Measurements from ENCODE around the gene RNASE12.
"Not testable (repeated sequence)": the region's sequence is repeated elsewhere in the genome, so short reads cannot be mapped to it uniquely, and the experiment has no call there.

The RNASE12 gene

DNA sequence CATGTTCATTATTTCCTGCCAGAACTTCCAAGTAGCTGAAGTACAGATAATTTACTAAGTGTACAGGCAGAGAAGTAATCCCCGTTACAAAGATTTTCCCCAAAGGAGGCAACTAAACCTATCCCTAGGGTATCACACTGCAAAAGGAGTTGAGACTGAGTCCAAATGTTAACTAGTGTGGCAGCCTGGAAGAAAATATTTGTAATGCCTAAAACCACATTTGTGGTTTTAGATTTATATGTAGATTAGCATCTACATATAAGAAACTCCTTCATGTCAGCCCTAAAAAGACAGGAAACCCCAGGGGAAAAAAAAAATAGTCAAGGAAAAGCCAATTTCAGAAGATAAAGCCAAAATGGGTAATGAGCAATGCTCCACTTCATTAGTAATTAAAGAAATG is 1.4 kb upstream of the RNASE12 start:
- H3K36me3 ChIP-seq (ENCODE audit: control insufficient read depth, insufficient read depth, low read length): no peaks in the 10 kb centered on the region
- no peaks in the 10 kb centered on the region for H3K4me1 ChIP-seq (ENCODE audit: control insufficient read depth, insufficient read depth, low read length)
- no peaks in the 10 kb centered on the region for H3K27me3 ChIP-seq (ENCODE audit: control insufficient read depth, insufficient read depth, low read length)
- H3K4me3 ChIP-seq (ENCODE audit: low read length): no peak overlapping the region
- no peak overlapping the region for H3K9ac ChIP-seq (ENCODE audit: low read length)
- H3K9me3 ChIP-seq (ENCODE audit: control insufficient read depth, low read length): no peaks in the 10 kb centered on the region

DNA sequence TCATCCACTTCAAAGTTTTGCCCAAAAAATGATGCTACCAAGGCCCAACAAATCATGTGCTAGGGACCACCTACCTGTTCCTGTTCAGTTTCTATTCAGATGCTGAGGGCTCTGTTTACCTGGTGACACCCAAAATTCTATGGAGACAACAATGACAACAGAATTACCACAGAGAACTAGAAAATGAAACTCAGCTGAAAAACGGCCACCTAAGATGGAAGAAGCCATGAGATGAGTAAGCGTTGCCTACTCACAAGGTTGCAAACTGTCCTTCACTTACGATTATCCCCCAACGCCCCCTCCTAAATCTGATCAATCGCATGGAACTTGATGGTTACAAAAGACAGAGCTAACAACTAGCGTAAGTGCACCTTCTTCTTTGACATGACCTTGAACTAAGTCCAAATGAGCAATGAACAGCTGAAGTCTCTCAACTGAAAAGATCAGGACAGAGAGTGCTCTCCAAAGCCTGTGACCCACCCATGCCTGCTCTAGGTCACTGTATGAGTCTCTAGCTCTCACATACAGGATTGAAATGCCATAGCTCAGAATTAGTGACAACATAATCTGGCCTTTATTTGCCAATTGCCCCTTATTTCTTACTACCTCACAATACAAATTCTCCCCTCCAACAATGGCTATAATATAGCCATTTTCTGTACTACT is 3.6 kb downstream of the RNASE12 start, which contains the start of gene RNASE11:
RNASE11 (minus strand) TSS at position 513 of the 666 bp plus-strand sequence.
- Histone ChIP-seq H3K27me3 (ENCODE audit: control insufficient read depth, insufficient read depth, low read length) (peaks cover 3% of the 10 kb centered on the region), H3K9me3 (ENCODE audit: control insufficient read depth, low read length) (no peaks in the 10 kb centered on the region), H3K4me3 (ENCODE audit: low read length) (no peak within 1 kb of the TSS), H3K9ac (ENCODE audit: low read length) (no peak within 1 kb of the TSS), H3K4me1 (ENCODE audit: control insufficient read depth, insufficient read depth, low read length) (no peaks in the 10 kb centered on the region), H3K36me3 (ENCODE audit: control insufficient read depth, insufficient read depth, low read length) (no peaks in the 10 kb centered on the region)

DNA sequence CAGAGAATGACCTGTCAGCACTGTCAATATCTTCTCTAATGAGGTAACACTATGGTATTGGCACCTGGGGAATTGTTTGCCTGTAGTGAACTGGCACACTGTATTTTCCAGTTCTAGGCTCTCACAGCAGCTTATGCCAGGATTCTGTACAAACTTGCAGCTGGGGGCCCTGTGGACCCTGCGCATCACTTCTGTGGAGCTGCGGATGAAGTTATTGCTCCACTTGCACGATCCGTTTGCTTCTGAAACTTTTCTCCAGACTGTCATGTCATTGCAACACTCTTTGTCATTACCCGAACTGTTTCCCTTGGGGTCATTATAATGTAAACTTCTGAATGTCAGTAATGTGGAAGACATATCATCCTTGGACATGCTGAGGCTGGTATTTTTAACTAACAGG is 7.3 kb downstream of the RNASE12 start:
- H3K27me3 ChIP-seq (ENCODE audit: control insufficient read depth, insufficient read depth, low read length): peaks cover 3% of the 10 kb centered on the region
- H3K9me3 ChIP-seq (ENCODE audit: control insufficient read depth, low read length): no peaks in the 10 kb centered on the region
- no peak overlapping the region for H3K4me3 ChIP-seq (ENCODE audit: low read length)
- no peak overlapping the region for H3K9ac ChIP-seq (ENCODE audit: low read length)
- H3K36me3 ChIP-seq (ENCODE audit: control insufficient read depth, insufficient read depth, low read length): no peaks in the 10 kb centered on the region
- H3K4me1 ChIP-seq (ENCODE audit: control insufficient read depth, insufficient read depth, low read length): no peaks in the 10 kb centered on the region

DNA sequence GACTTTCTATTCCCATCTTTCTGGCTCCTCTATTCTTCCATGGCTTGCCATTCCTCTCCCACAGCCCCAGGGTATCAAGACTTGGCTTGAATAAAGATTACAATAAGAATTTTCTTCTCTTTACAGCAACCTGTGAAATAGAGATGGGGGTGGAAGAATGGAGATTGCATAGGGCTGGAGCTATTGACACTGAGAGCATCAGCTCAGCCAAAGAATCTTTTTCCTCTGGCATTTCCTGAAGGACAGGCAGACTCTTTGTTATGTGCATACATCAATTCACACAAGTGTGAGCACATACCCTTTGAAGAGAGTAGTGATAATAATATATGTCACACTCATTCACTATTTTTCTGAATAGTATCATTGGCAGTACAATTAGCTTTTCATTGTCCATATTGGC is 8.0 kb downstream of the RNASE12 start:
- Histone ChIP-seq H3K9me3 (ENCODE audit: control insufficient read depth, low read length) (no peaks in the 10 kb centered on the region), H3K27me3 (ENCODE audit: control insufficient read depth, insufficient read depth, low read length) (peaks cover 3% of the 10 kb centered on the region), H3K4me3 (ENCODE audit: low read length) (no peak overlapping the region), H3K9ac (ENCODE audit: low read length) (no peak overlapping the region), H3K36me3 (ENCODE audit: control insufficient read depth, insufficient read depth, low read length) (no peaks in the 10 kb centered on the region), H3K4me1 (ENCODE audit: control insufficient read depth, insufficient read depth, low read length) (no peaks in the 10 kb centered on the region)

DNA sequence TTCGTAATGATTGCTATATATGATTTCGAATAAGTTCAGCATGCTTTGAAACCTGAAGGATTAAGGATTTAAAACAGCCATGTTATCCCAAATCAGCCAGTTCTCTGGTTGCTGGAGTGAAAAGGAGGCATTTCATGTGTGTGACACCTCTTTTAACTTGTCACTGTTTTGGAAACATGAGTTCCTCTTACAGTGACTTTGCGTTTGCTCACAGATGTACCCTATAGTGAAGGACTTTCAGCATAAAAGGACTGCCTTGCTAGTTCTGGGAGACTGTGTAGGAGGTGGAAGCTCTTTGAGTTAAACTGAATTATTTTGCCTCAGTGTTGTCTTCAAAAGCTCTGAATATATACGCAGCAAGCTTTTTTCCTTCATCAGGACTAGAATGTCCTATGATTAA is 10.9 kb downstream of the RNASE12 start:
- Histone ChIP-seq H3K4me3 (ENCODE audit: low read length) (no peak overlapping the region), H3K9ac (ENCODE audit: low read length) (no peak overlapping the region), H3K9me3 (ENCODE audit: control insufficient read depth, low read length) (no peaks in the 10 kb centered on the region), H3K27me3 (ENCODE audit: control insufficient read depth, insufficient read depth, low read length) (peaks cover 3% of the 10 kb centered on the region), H3K4me1 (ENCODE audit: control insufficient read depth, insufficient read depth, low read length) (no peaks in the 10 kb centered on the region), H3K36me3 (ENCODE audit: control insufficient read depth, insufficient read depth, low read length) (no peaks in the 10 kb centered on the region)

DNA sequence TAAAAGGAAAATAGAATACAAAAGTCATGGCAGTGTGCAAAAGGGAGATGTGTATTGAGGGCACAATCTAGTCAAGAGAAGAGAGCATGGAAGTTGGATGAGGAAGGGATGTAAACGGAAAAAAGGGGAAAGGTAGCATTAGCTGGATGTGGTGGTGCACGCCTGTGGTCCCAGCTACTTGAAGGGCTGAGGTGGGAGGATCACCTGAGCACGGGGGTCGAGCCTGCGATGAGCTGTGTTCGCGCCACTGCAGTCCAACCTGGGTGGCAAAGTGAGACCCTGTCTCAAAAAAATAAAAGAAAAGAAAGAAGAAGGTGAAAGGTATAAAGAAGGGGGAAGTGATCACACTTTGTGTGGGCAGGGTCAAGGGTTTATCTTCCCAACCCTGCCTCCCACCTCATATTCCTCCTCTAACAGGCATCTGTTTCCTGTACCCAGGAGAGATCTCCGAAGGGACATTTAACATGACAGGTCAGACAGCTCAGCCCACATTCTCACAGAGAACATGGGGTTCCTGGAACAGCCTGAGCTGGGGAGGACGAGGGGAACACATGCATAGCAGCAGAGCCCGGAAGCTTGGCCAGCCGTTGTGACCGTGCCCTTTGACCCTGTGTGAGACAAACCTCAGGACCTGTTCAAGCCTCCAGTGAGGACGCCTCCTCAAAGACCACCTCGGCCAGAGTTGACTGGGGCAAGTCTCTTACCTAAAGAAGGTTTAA is 12.2 kb downstream of the RNASE12 start:
- no peak overlapping the region for H3K9ac ChIP-seq (ENCODE audit: low read length)
- no peak overlapping the region for H3K4me3 ChIP-seq (ENCODE audit: low read length)
- no peaks in the 10 kb centered on the region for H3K4me1 ChIP-seq (ENCODE audit: control insufficient read depth, insufficient read depth, low read length)
- H3K9me3 ChIP-seq (ENCODE audit: control insufficient read depth, low read length): no peaks in the 10 kb centered on the region
- H3K36me3 ChIP-seq (ENCODE audit: control insufficient read depth, insufficient read depth, low read length): no peaks in the 10 kb centered on the region
- H3K27me3 ChIP-seq (ENCODE audit: control insufficient read depth, insufficient read depth, low read length): peaks cover 3% of the 10 kb centered on the region

DNA sequence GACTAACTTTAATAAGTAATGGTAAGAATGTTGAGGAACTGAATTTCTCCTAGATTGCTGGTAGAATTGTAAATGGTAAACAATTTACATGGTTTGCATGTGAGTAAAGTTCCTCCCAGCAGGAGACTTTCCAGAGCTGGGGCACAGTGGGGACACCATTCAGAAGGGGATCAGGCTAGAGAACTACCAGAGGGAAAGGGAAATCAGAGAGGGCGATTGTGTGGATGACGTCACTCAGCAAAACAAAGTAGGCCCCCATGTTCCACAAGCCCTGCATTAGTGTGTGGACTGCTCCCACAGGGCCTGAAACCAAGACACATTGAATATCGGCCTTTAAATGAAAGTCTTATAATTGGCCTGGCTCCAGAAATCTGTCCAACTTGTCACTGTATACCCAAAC is 12.9 kb downstream of the RNASE12 start:
- no peaks in the 10 kb centered on the region for H3K27me3 ChIP-seq (ENCODE audit: control insufficient read depth, insufficient read depth, low read length)
- no peaks in the 10 kb centered on the region for H3K36me3 ChIP-seq (ENCODE audit: control insufficient read depth, insufficient read depth, low read length)
- no peak overlapping the region for H3K9ac ChIP-seq (ENCODE audit: low read length)
- H3K4me1 ChIP-seq (ENCODE audit: control insufficient read depth, insufficient read depth, low read length): no peaks in the 10 kb centered on the region
- no peak overlapping the region for H3K4me3 ChIP-seq (ENCODE audit: low read length)
- H3K9me3 ChIP-seq (ENCODE audit: control insufficient read depth, low read length): no peaks in the 10 kb centered on the region

DNA sequence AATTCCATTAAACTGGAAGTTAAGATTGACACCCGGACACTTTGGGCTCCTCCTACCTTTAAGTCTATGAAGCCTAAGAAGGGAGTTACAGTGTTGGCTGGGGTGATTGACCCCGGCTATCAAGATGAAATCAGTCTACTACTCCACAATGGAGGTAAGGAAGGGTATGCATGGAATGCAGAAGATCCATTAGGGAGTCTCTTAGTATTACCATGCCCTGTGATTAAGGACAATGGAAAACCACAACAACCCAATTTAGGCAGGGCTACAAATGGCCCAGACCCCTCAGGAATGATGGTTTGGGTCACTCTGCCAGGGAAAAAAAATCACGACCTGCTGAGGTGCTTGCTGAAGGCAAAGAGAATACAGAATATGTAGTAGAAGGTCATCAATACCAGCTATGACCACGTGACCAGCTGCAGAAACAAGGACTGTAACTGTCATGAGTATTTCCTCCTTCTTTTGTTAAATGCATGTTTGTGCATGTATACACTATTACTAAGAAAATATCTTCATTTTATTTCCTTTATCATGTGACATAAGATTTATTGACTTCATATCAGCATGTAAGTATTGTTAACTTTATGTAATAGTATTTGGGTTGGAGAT is 18.7 kb downstream of the RNASE12 start:
- H3K4me1 ChIP-seq (ENCODE audit: control insufficient read depth, insufficient read depth, low read length); H3K9ac ChIP-seq (ENCODE audit: low read length); H3K4me3 ChIP-seq (ENCODE audit: low read length); H3K27me3 ChIP-seq (ENCODE audit: control insufficient read depth, insufficient read depth, low read length); H3K9me3 ChIP-seq (ENCODE audit: control insufficient read depth, low read length); H3K36me3 ChIP-seq (ENCODE audit: control insufficient read depth, insufficient read depth, low read length): not testable (repeated sequence)

DNA sequence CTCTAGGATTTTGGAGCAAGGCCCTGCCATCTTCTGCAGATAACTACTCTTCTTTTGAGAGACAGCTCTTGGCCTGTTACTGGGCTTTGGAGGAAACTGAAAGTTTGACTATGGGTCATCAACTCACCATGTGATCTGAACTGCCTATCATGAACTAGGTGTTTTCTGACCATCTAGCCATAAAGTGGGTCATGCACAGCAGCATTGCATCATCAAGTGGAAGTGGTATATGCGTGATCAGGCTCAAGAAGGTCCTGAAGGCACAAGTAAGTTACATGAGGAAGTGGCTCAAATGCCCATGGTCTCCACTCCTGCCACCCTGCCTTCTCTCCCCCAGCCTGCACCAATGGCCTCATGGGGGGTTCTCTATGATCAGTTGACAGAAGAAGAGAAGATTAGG is 20.5 kb downstream of the RNASE12 start:
- H3K36me3 ChIP-seq (ENCODE audit: control insufficient read depth, insufficient read depth, low read length); H3K9me3 ChIP-seq (ENCODE audit: control insufficient read depth, low read length); H3K9ac ChIP-seq (ENCODE audit: low read length); H3K4me1 ChIP-seq (ENCODE audit: control insufficient read depth, insufficient read depth, low read length); H3K4me3 ChIP-seq (ENCODE audit: low read length); H3K27me3 ChIP-seq (ENCODE audit: control insufficient read depth, insufficient read depth, low read length): not testable (repeated sequence)

DNA sequence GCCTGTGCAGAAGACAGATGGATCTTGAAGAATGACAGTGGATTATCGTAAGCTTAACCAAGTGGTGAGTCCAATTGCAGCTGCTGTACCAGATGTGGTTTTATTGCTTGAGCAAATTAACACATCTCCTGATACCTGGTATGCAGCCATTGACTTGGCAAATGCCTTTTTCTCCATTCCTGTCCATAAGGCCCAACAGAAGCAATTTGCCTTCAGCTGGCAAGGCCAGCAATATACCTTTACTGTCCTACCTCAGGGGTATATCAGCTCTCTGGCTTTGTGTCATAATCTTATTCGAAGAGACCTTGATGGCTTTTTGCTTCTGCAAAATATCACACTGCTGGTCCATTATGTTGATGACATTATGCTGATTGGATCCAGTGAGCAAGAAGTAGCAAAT is 21.3 kb downstream of the RNASE12 start:
- not testable (repeated sequence) for H3K27me3 ChIP-seq (ENCODE audit: control insufficient read depth, insufficient read depth, low read length); H3K9me3 ChIP-seq (ENCODE audit: control insufficient read depth, low read length); H3K4me3 ChIP-seq (ENCODE audit: low read length); H3K4me1 ChIP-seq (ENCODE audit: control insufficient read depth, insufficient read depth, low read length); H3K9ac ChIP-seq (ENCODE audit: low read length); H3K36me3 ChIP-seq (ENCODE audit: control insufficient read depth, insufficient read depth, low read length)

DNA sequence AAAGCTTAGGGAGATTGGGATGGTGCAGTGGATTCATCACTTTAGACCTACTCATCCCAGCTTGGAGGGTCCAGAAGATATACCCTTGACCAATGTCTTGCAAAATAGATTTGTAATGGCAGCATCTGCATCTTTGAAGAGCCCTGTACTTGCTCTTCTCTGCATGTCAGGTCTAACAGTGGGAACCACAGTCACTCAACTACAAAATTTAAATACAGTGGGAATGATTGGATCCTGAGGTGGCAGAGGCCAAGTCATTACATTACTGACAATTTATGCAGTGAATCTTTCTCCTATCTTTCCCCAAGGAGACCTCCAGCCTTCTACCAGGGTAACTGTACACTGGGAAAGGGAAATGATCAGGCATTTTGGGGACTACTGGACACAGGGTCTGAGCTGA is 22.1 kb downstream of the RNASE12 start:
- no peak overlapping the region for H3K9ac ChIP-seq (ENCODE audit: low read length)
- no peaks in the 10 kb centered on the region for H3K36me3 ChIP-seq (ENCODE audit: control insufficient read depth, insufficient read depth, low read length)
- no peaks in the 10 kb centered on the region for H3K27me3 ChIP-seq (ENCODE audit: control insufficient read depth, insufficient read depth, low read length)
- no peaks in the 10 kb centered on the region for H3K4me1 ChIP-seq (ENCODE audit: control insufficient read depth, insufficient read depth, low read length)
- H3K4me3 ChIP-seq (ENCODE audit: low read length): no peak overlapping the region
- no peaks in the 10 kb centered on the region for H3K9me3 ChIP-seq (ENCODE audit: control insufficient read depth, low read length)

DNA sequence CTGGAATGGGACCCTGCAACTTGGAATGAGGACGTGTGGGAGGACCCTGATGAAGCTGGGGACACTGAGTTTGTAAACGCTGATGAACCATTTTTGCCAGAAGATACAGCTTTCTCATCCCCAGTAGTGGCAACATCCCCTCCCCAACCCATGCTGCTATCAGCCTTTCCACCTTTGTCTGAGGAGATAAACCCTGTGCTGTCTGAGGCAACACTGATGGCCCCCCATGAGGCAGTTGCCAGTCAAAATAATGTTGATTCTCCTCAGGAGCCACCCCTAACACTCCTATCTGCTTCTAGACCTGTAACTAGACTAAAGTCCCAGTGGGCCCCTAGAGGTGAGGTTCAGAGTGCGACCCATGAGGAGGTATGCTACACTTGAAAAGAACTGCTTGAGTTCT is 22.8 kb downstream of the RNASE12 start:
- Histone ChIP-seq H3K4me3 (ENCODE audit: low read length) (no peak overlapping the region), H3K9ac (ENCODE audit: low read length) (no peak overlapping the region), H3K27me3 (ENCODE audit: control insufficient read depth, insufficient read depth, low read length) (no peaks in the 10 kb centered on the region), H3K4me1 (ENCODE audit: control insufficient read depth, insufficient read depth, low read length) (no peaks in the 10 kb centered on the region), H3K9me3 (ENCODE audit: control insufficient read depth, low read length) (no peaks in the 10 kb centered on the region), H3K36me3 (ENCODE audit: control insufficient read depth, insufficient read depth, low read length) (no peaks in the 10 kb centered on the region)
